ENCODE results near the gene GRIA1.
"Not testable (repeated sequence)": the region's sequence is repeated elsewhere in the genome, so short reads cannot be mapped to it uniquely, and the experiment has no call there.

The GRIA1 gene

DNA sequence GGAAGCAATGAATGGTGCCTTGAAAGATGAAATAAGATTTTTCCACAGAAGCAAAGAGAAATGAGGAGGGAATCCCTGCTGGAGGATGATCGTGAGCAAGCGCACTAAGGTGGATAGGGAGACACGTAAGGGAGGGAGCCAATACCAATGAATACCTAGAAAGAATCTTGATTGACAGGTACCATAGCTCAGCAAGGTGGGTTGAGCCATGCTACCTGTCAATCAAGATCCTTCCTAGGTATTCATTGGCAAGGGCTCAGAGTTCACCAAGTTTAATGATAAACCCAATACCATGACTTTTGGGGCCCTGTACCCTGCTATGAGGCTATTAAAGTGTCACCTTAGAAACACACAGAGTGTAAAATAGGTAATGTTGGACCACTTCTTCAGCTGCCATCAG lies 226.8 kb downstream of the GRIA1 start:
- no peak overlapping the region for H3K18ac ChIP-seq (ENCODE audit: low read length)
- no peak overlapping the region for H4K8ac ChIP-seq (ENCODE audit: low read depth, low read length)
- no peak overlapping the region for H2AK5ac ChIP-seq (ENCODE audit: low read length)
- H3K79me2 ChIP-seq (ENCODE audit: control insufficient read depth, insufficient read depth, low read length), result no peaks in the 10 kb centered on the region
- no peak overlapping the region for H2BK15ac ChIP-seq (replicated peaks; ENCODE audit: low read depth)
- H3K79me1 ChIP-seq (ENCODE audit: low read length), result no peaks in the 10 kb centered on the region
- no peaks in the 10 kb centered on the region for H3K36me3 ChIP-seq (ENCODE audit: control insufficient read depth, insufficient read depth, low read length)
- no peak for DNase-seq
- no peaks in the 10 kb centered on the region for H3K4me1 ChIP-seq (ENCODE audit: control insufficient read depth, low read depth, low read length)
- H3K27me3 ChIP-seq (ENCODE audit: insufficient read depth, low read length, poor library complexity), result no peaks in the 10 kb centered on the region
- no peak overlapping the region for H3K56ac ChIP-seq (ENCODE audit: low read length)
- no CpG with 5 or more reads among the region's 3 CpGs for WGBS (ENCODE audit: extremely low coverage, insufficient coverage, low lambda C conversion rate)
- H3K4ac ChIP-seq (ENCODE audit: low read depth, low read length), result no peak overlapping the region
- no peak overlapping the region for H3K9ac ChIP-seq (ENCODE audit: low read length)
- no peak overlapping the region for H2BK5ac ChIP-seq (ENCODE audit: low read length)
- H3K27ac ChIP-seq (ENCODE audit: low read depth, low read length), result no peak overlapping the region
- H3K23ac ChIP-seq (ENCODE audit: low read length), result no peak overlapping the region
- H3K4me3 ChIP-seq (ENCODE audit: low read length), result no peak overlapping the region
- H4K5ac ChIP-seq (ENCODE audit: low read length), result no peak overlapping the region
- H3K4me2 ChIP-seq (ENCODE audit: low read length), result no peak overlapping the region
- no peak overlapping the region for H2BK120ac ChIP-seq (ENCODE audit: low read depth, low read length)

- Histone ChIP-seq H3K23ac (ENCODE audit: low read length) (no peak overlapping the region), H2BK15ac (replicated peaks; ENCODE audit: low read depth) (no peak overlapping the region), H2BK120ac (ENCODE audit: low read depth, low read length) (no peak overlapping the region), H3K4ac (ENCODE audit: low read depth, low read length) (no peak overlapping the region), H3K27me3 (ENCODE audit: insufficient read depth, low read length, poor library complexity) (no peaks in the 10 kb centered on the region), H3K27ac (ENCODE audit: low read depth, low read length) (no peak overlapping the region), H3K18ac (ENCODE audit: low read length) (no peak overlapping the region), H2AK5ac (ENCODE audit: low read length) (no peak overlapping the region), H4K8ac (ENCODE audit: low read depth, low read length) (no peak overlapping the region), H3K56ac (ENCODE audit: low read length) (no peak overlapping the region), H3K4me2 (ENCODE audit: low read length) (no peak overlapping the region), H3K79me2 (ENCODE audit: control insufficient read depth, insufficient read depth, low read length) (no peaks in the 10 kb centered on the region), H2BK5ac (ENCODE audit: low read length) (no peak overlapping the region), H3K79me1 (ENCODE audit: low read length) (no peaks in the 10 kb centered on the region), H3K36me3 (ENCODE audit: control insufficient read depth, insufficient read depth, low read length) (no peaks in the 10 kb centered on the region), H3K4me3 (ENCODE audit: low read length) (no peak overlapping the region), H3K4me1 (ENCODE audit: control insufficient read depth, low read depth, low read length) (no peaks in the 10 kb centered on the region), H3K9ac (ENCODE audit: low read length) (no peak overlapping the region), H4K5ac (ENCODE audit: low read length) (no peak overlapping the region)
- no peak for DNase-seq
- no CpG with 5 or more reads among the region's 1 CpG for WGBS (ENCODE audit: extremely low coverage, insufficient coverage, low lambda C conversion rate)
Observed at GRCh38 chr5:153718713-153719112, 228.2 kb downstream of the GRIA1 start.

GRCh38 chr5:153719324-153719723 lies 228.9 kb downstream of the GRIA1 start:
- Histone ChIP-seq H3K27me3 (ENCODE audit: insufficient read depth, low read length, poor library complexity) (no peaks in the 10 kb centered on the region), H3K79me2 (ENCODE audit: control insufficient read depth, insufficient read depth, low read length) (no peaks in the 10 kb centered on the region), H3K4me1 (ENCODE audit: control insufficient read depth, low read depth, low read length) (no peaks in the 10 kb centered on the region), H2BK5ac (ENCODE audit: low read length) (no peak overlapping the region), H2AK5ac (ENCODE audit: low read length) (no peak overlapping the region), H2BK15ac (replicated peaks; ENCODE audit: low read depth) (no peak overlapping the region), H3K4me3 (ENCODE audit: low read length) (no peak overlapping the region), H3K27ac (ENCODE audit: low read depth, low read length) (no peak overlapping the region), H2BK120ac (ENCODE audit: low read depth, low read length) (no peak overlapping the region), H4K8ac (ENCODE audit: low read depth, low read length) (no peak overlapping the region), H3K79me1 (ENCODE audit: low read length) (no peaks in the 10 kb centered on the region), H3K23ac (ENCODE audit: low read length) (no peak overlapping the region), H3K56ac (ENCODE audit: low read length) (no peak overlapping the region), H4K5ac (ENCODE audit: low read length) (no peak overlapping the region), H3K4me2 (ENCODE audit: low read length) (no peak overlapping the region), H3K18ac (ENCODE audit: low read length) (no peak overlapping the region), H3K36me3 (ENCODE audit: control insufficient read depth, insufficient read depth, low read length) (no peaks in the 10 kb centered on the region), H3K9ac (ENCODE audit: low read length) (no peak overlapping the region), H3K4ac (ENCODE audit: low read depth, low read length) (no peak overlapping the region)
- no peak for DNase-seq
- WGBS (ENCODE audit: extremely low coverage, insufficient coverage, low lambda C conversion rate), result no CpG with 5 or more reads among the region's 5 CpGs

GRCh38 chr5:153723022-153723610 lies 232.6 kb downstream of the GRIA1 start:
- H4K5ac ChIP-seq (ENCODE audit: low read length); H3K4me2 ChIP-seq (ENCODE audit: low read length); H3K4me3 ChIP-seq (ENCODE audit: low read length); H3K4me1 ChIP-seq (ENCODE audit: control insufficient read depth, low read depth, low read length); H3K18ac ChIP-seq (ENCODE audit: low read length); H2BK5ac ChIP-seq (ENCODE audit: low read length); H3K79me2 ChIP-seq (ENCODE audit: control insufficient read depth, insufficient read depth, low read length); H3K4ac ChIP-seq (ENCODE audit: low read depth, low read length); H3K27me3 ChIP-seq (ENCODE audit: insufficient read depth, low read length, poor library complexity); H3K27ac ChIP-seq (ENCODE audit: low read depth, low read length); H3K9ac ChIP-seq (ENCODE audit: low read length); H3K79me1 ChIP-seq (ENCODE audit: low read length); H2BK15ac ChIP-seq (replicated peaks; ENCODE audit: low read depth); H2AK5ac ChIP-seq (ENCODE audit: low read length); H2BK120ac ChIP-seq (ENCODE audit: low read depth, low read length); H3K23ac ChIP-seq (ENCODE audit: low read length); H4K8ac ChIP-seq (ENCODE audit: low read depth, low read length); H3K56ac ChIP-seq (ENCODE audit: low read length); DNase-seq; H3K36me3 ChIP-seq (ENCODE audit: control insufficient read depth, insufficient read depth, low read length): not testable (repeated sequence)
- WGBS (ENCODE audit: extremely low coverage, insufficient coverage, low lambda C conversion rate), result no CpG with 5 or more reads among the region's 15 CpGs

DNA sequence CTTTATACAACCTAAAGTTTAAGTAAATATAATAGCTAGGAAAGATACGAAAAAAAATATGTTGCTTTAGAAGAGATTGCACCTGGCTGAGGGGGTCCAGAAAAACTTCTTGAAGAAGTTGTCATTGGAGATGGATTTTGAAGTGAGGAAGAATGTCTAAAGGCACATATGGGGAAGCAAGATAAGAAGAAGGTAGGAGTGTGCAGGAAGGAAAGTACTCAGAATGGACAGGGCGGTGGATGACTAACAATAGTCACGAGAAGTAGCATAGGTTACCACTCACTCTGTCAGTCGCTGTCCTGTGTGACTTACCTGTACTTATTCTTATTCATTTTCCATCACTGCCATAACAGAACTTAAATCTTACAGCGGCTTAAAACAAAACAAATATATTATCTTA lies 251.6 kb downstream of the GRIA1 start:
- H3K79me2 ChIP-seq (ENCODE audit: control insufficient read depth, insufficient read depth, low read length), result no peaks in the 10 kb centered on the region
- H2BK120ac ChIP-seq (ENCODE audit: low read depth, low read length), result no peak overlapping the region
- H3K4me1 ChIP-seq (ENCODE audit: control insufficient read depth, low read depth, low read length), result no peaks in the 10 kb centered on the region
- no peak overlapping the region for H3K9ac ChIP-seq (ENCODE audit: low read length)
- DNase-seq, result no peak
- H3K79me1 ChIP-seq (ENCODE audit: low read length), result no peaks in the 10 kb centered on the region
- no peak overlapping the region for H3K56ac ChIP-seq (ENCODE audit: low read length)
- H3K27me3 ChIP-seq (ENCODE audit: insufficient read depth, low read length, poor library complexity), result no peaks in the 10 kb centered on the region
- H3K23ac ChIP-seq (ENCODE audit: low read length), result no peak overlapping the region
- no peak overlapping the region for H3K4ac ChIP-seq (ENCODE audit: low read depth, low read length)
- H3K4me2 ChIP-seq (ENCODE audit: low read length), result no peak overlapping the region
- no peak overlapping the region for H4K5ac ChIP-seq (ENCODE audit: low read length)
- H3K4me3 ChIP-seq (ENCODE audit: low read length), result no peak overlapping the region
- no peak overlapping the region for H3K18ac ChIP-seq (ENCODE audit: low read length)
- no peak overlapping the region for H3K27ac ChIP-seq (ENCODE audit: low read depth, low read length)
- H2BK15ac ChIP-seq (replicated peaks; ENCODE audit: low read depth), result no peak overlapping the region
- H2BK5ac ChIP-seq (ENCODE audit: low read length), result no peak overlapping the region
- no CpG with 5 or more reads among the region's 5 CpGs for WGBS (ENCODE audit: extremely low coverage, insufficient coverage, low lambda C conversion rate)
- no peak overlapping the region for H4K8ac ChIP-seq (ENCODE audit: low read depth, low read length)
- no peaks in the 10 kb centered on the region for H3K36me3 ChIP-seq (ENCODE audit: control insufficient read depth, insufficient read depth, low read length)
- no peak overlapping the region for H2AK5ac ChIP-seq (ENCODE audit: low read length)

DNA sequence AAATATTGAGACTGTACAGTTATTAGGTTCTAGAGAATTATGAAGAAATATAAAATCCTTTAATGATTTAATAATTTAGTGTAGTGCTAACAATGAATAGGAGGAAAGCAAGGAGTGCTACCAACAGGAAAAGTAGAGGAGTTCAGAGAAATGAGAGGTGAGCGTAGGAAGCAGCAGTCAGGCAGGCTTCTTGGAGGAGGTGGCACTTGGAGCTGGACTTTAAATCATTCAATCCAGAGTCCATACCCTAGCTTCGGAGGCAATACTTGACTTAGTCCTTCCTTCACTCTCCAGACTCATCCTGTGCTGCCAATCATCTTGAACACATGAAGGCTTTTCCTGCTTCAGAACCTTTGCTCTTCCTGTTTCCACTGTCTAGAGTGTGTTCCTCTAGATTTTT lies 254.3 kb downstream of the GRIA1 start:
- no peaks in the 10 kb centered on the region for H3K27me3 ChIP-seq (ENCODE audit: insufficient read depth, low read length, poor library complexity)
- no peak overlapping the region for H4K5ac ChIP-seq (ENCODE audit: low read length)
- H2BK120ac ChIP-seq (ENCODE audit: low read depth, low read length), result no peak overlapping the region
- H2BK5ac ChIP-seq (ENCODE audit: low read length), result no peak overlapping the region
- H3K79me1 ChIP-seq (ENCODE audit: low read length), result no peaks in the 10 kb centered on the region
- no peak for DNase-seq
- no CpG with 5 or more reads among the region's 2 CpGs for WGBS (ENCODE audit: extremely low coverage, insufficient coverage, low lambda C conversion rate)
- no peak overlapping the region for H3K4ac ChIP-seq (ENCODE audit: low read depth, low read length)
- H3K27ac ChIP-seq (ENCODE audit: low read depth, low read length), result no peak overlapping the region
- no peaks in the 10 kb centered on the region for H3K79me2 ChIP-seq (ENCODE audit: control insufficient read depth, insufficient read depth, low read length)
- no peaks in the 10 kb centered on the region for H3K36me3 ChIP-seq (ENCODE audit: control insufficient read depth, insufficient read depth, low read length)
- H3K18ac ChIP-seq (ENCODE audit: low read length), result no peak overlapping the region
- no peak overlapping the region for H3K4me3 ChIP-seq (ENCODE audit: low read length)
- no peak overlapping the region for H3K56ac ChIP-seq (ENCODE audit: low read length)
- H2BK15ac ChIP-seq (replicated peaks; ENCODE audit: low read depth), result no peak overlapping the region
- no peak overlapping the region for H3K9ac ChIP-seq (ENCODE audit: low read length)
- H2AK5ac ChIP-seq (ENCODE audit: low read length), result no peak overlapping the region
- H3K4me1 ChIP-seq (ENCODE audit: control insufficient read depth, low read depth, low read length), result no peaks in the 10 kb centered on the region
- H3K4me2 ChIP-seq (ENCODE audit: low read length), result no peak overlapping the region
- H4K8ac ChIP-seq (ENCODE audit: low read depth, low read length), result no peak overlapping the region
- H3K23ac ChIP-seq (ENCODE audit: low read length), result no peak overlapping the region

Data from mesendoderm (in vitro differentiated cells).